CD14-positive monocyte (primary cell): ENCODE results near the gene SFTPB. TPM values are rescaled to one million over a fixed set of nuclear protein-coding genes. Genes with fewer than 3 reads are reported as not detected.
"Not testable (repeated sequence)": the region's sequence is repeated elsewhere in the genome, so short reads cannot be mapped to it uniquely, and the experiment has no call there.

Experiments used
- DNase-seq, 3 donors: peaks; one replicate each; pipeline ENCODE4 v3.0.0-alpha.2; 2011 to 2022
- H2AFZ ChIP-seq: 2 replicates; pipeline ENCODE4 v1.6.0; 2012; ENCODE audit warnings: mild to moderate bottlenecking, low read depth, low read length, inconsistent platforms; ENCODE audit not compliant: insufficient read depth, poor library complexity, severe bottlenecking
- H3K27ac ChIP-seq, 2 donors: 1 replicate in 1 of 2; 2 replicates in 1 of 2; pipeline ENCODE4 v1.5.1; 2012 to 2013; ENCODE audit warnings: low read length in 2 of 2, control low read depth in 1 of 2, inconsistent platforms in 1 of 2, low read depth in 1 of 2, mild to moderate bottlenecking in 1 of 2
- H3K27me3 ChIP-seq, 2 donors: one replicate each; pipeline versions ENCODE4 v1.6.0 to v1.6.1; 2011 to 2013; ENCODE audit warnings: low read length in 2 of 2; ENCODE audit not compliant: control insufficient read depth in 2 of 2, insufficient read depth in 2 of 2
- H3K36me3 ChIP-seq, 2 donors: replicated peaks in 1 of 2; 1 replicate in 1 of 2; 2 replicates in 1 of 2; pipeline versions ENCODE4 v1.5.1 to v1.6.1; 2012 to 2013; ENCODE audit warnings: low read length in 2 of 2, control low read depth in 1 of 2, inconsistent platforms in 1 of 2, mild to moderate bottlenecking in 1 of 2; ENCODE audit not compliant: insufficient read depth in 2 of 2, control insufficient read depth in 1 of 2
- H3K4me1 ChIP-seq, 2 donors: 1 replicate in 1 of 2; 2 replicates in 1 of 2; pipeline versions ENCODE4 v1.5.1 to v1.6.1; 2012 to 2013; ENCODE audit warnings: low read length in 2 of 2, control low read depth in 1 of 2, inconsistent platforms in 1 of 2, mild to moderate bottlenecking in 1 of 2, moderate library complexity in 1 of 2; ENCODE audit not compliant: insufficient read depth in 2 of 2, control insufficient read depth in 1 of 2
- H3K4me2 ChIP-seq: replicated peaks from 2 replicates; pipeline ENCODE3; 2012; ENCODE audit warnings: low read length, moderate library complexity, mild to moderate bottlenecking; ENCODE audit not compliant: poor library complexity, severe bottlenecking; ENCODE audit errors: extremely low read depth
- H3K4me3 ChIP-seq, 3 experiments: fragments of 200-600 bp in 1 of 3; sonication (generic) in 1 of 3; replicated peaks in 1 of 3; 1 replicate in 2 of 3; 2 replicates in 1 of 3; pipeline ENCODE4 v1.5.1; 2011 to 2013; ENCODE audit warnings: low read length in 3 of 3, mild to moderate bottlenecking in 3 of 3, control low read depth in 2 of 3, low read depth in 2 of 3, inconsistent platforms in 1 of 3, moderate library complexity in 1 of 3
- H3K79me2 ChIP-seq: 2 replicates; pipeline ENCODE4 v1.6.0; 2012; ENCODE audit warnings: mild to moderate bottlenecking, control low read depth, inconsistent platforms, low read length, moderate library complexity; ENCODE audit not compliant: insufficient read depth
- H3K9ac ChIP-seq: 2 replicates; pipeline ENCODE4 v1.6.0; 2017; ENCODE audit warnings: low read length, mild to moderate bottlenecking; ENCODE audit not compliant: insufficient read depth, poor library complexity, severe bottlenecking
- H3K9me3 ChIP-seq, 2 donors: replicated peaks in 1 of 2; 1 replicate in 1 of 2; 2 replicates in 1 of 2; pipeline versions ENCODE4 v1.5.1 to v1.6.1; 2012 to 2013; ENCODE audit warnings: low read length in 2 of 2, control low read depth in 1 of 2; ENCODE audit not compliant: control insufficient read depth in 1 of 2, insufficient read depth in 1 of 2
- H4K20me1 ChIP-seq: 2 replicates; pipeline ENCODE4 v1.6.0; 2012; ENCODE audit warnings: mild to moderate bottlenecking, low read length, control low read depth, moderate library complexity; ENCODE audit not compliant: insufficient read depth
- H3K27ac Mint-ChIP-seq, 7 donors: one replicate each; pipeline ENCODE4 v1.8.0; 2020; ENCODE audit warnings: mild to moderate bottlenecking in 7 of 7, mixed read lengths in 7 of 7, moderate library complexity in 6 of 7, inconsistent platforms in 2 of 7
- H3K27me3 Mint-ChIP-seq, 3 donors: one replicate each; pipeline ENCODE4 v1.8.0; 2021 to 2022; ENCODE audit warnings: low read depth in 3 of 3, mild to moderate bottlenecking in 3 of 3, mixed read lengths in 3 of 3, moderate library complexity in 3 of 3, inconsistent platforms in 1 of 3
- H3K36me3 Mint-ChIP-seq, 2 donors: one replicate each; pipeline ENCODE4 v1.8.0; 2020; ENCODE audit warnings: mixed read lengths in 2 of 2, inconsistent platforms in 1 of 2, mild to moderate bottlenecking in 1 of 2
- H3K4me1 Mint-ChIP-seq: one replicate; pipeline ENCODE4 v1.8.0; 2020; ENCODE audit warnings: mild to moderate bottlenecking, mixed read lengths
- H3K4me3 Mint-ChIP-seq, 2 donors: one replicate each; pipeline ENCODE4 v1.8.0; 2020; ENCODE audit warnings: mild to moderate bottlenecking in 2 of 2, mixed read lengths in 2 of 2, moderate library complexity in 1 of 2
- H3K9me3 Mint-ChIP-seq, 7 donors: one replicate each; pipeline ENCODE4 v1.8.0; 2020 to 2022; ENCODE audit warnings: mixed read lengths in 7 of 7, mild to moderate bottlenecking in 6 of 7, moderate library complexity in 6 of 7, inconsistent platforms in 2 of 7
- WGBS: methylation state at CpG from one replicate; pipeline ENCODE4 v1.1.5; 2013; ENCODE audit warnings: missing lambda C conversion rate; ENCODE audit not compliant: insufficient coverage; 5-methylcytosine and 5-hydroxymethylcytosine counted together
- intact Hi-C, 2 donors: fragments of 100-400 bp; cut with micrococcal nuclease; formaldehyde crosslinking; loops; one replicate each; pipeline versions ENCODE4 v1.15.0 to v1.15.1; 2023
- polyA plus RNA-seq, 3 donors: library from polyadenylated mRNA; depleted of rRNA in 1 of 3; unstranded in 2 of 3; stranded (reverse) in 1 of 3; fragments of 300-500 nt in 2 of 3; fragments of >200 nt in 1 of 3; fragmentation: Illumina TruSeq in 2 of 3; gene quantifications; 1 replicate in 2 of 3; 2 replicates in 1 of 3; pipeline ENCODE4 v1.2.3, GENCODE V29; 2012 to 2021
- TF ChIP-seq, protein P1 (sequence below): fragments of 200-600 bp; IDR thresholded peaks from one replicate; pipeline ENCODE4 v1.8.0; 2022; ENCODE audit warnings: antibody characterized with exemption, mild to moderate bottlenecking

The SFTPB gene
- polyA plus RNA-seq, 3 donors = 0.18 to 0.47 TPM; not detected in 1

DNA sequence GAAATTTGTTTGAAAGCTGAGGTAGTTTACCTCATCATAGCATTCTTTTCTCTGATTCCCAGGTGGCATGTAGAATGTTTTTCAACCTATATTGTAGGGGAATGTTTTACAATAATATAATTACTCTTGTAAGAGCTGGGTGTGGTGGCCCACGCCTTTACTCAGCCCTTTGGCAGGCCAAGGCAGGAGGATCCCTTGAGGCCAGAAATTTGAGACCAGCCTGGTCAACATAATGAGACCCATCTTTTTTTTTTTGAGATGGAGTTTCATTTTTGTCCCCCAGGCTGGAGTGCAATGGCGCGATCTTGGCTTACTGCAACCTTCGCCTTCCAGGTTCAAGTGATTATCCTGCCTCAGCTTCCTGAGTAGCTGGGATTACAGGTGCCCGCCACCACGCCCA lies 48.4 kb downstream of the SFTPB start:
- H3K36me3 Mint-ChIP-seq = peaks cover 39 to 61% of the 10 kb centered on the region in 2 donors
- no peak overlapping the region for H3K27ac ChIP-seq
- H3K79me2 ChIP-seq = peaks cover 64% of the 10 kb centered on the region
- no peak for DNase-seq
- peaks cover 16% of the 10 kb centered on the region for H3K4me1 Mint-ChIP-seq
- H3K9me3 Mint-ChIP-seq = no peaks in the 10 kb centered on the region
- H3K27ac Mint-ChIP-seq = no peak overlapping the region
- H3K4me3 ChIP-seq = no peak overlapping the region
- H3K27me3 ChIP-seq = no peaks in the 10 kb centered on the region
- peaks cover 51% of the 10 kb centered on the region for H4K20me1 ChIP-seq
- H3K27me3 Mint-ChIP-seq = peaks cover 0 to 2% (median 0%) of the 10 kb centered on the region in 3 donors
- no peak overlapping the region for H3K4me3 Mint-ChIP-seq
- WGBS = 94% methylated on average over 6 of the region's 6 CpGs
- H3K4me2 ChIP-seq = no peak overlapping the region
- no peaks in the 10 kb centered on the region for H3K9me3 ChIP-seq
- H3K36me3 ChIP-seq = peaks cover 50 to 60% of the 10 kb centered on the region in 2 donors
- TF ChIP-seq, protein P1, sequence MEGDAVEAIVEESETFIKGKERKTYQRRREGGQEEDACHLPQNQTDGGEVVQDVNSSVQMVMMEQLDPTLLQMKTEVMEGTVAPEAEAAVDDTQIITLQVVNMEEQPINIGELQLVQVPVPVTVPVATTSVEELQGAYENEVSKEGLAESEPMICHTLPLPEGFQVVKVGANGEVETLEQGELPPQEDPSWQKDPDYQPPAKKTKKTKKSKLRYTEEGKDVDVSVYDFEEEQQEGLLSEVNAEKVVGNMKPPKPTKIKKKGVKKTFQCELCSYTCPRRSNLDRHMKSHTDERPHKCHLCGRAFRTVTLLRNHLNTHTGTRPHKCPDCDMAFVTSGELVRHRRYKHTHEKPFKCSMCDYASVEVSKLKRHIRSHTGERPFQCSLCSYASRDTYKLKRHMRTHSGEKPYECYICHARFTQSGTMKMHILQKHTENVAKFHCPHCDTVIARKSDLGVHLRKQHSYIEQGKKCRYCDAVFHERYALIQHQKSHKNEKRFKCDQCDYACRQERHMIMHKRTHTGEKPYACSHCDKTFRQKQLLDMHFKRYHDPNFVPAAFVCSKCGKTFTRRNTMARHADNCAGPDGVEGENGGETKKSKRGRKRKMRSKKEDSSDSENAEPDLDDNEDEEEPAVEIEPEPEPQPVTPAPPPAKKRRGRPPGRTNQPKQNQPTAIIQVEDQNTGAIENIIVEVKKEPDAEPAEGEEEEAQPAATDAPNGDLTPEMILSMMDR = no peak
- H3K9ac ChIP-seq = no peak overlapping the region
- intact Hi-C loops = loop anchor here (10.0 kb wide), 2 partner anchors 205 to 485 kb away; partner anchors contain the start of genes POLR1A (in 2 of the 2), PTCD3 (in 2 of the 2), CAPG (in 1 of the 2) and SH2D6 (in 1 of the 2)
- peaks cover 17 to 21% of the 10 kb centered on the region in 2 donors for H3K4me1 ChIP-seq
- H2AFZ ChIP-seq = no peak overlapping the region

DNA sequence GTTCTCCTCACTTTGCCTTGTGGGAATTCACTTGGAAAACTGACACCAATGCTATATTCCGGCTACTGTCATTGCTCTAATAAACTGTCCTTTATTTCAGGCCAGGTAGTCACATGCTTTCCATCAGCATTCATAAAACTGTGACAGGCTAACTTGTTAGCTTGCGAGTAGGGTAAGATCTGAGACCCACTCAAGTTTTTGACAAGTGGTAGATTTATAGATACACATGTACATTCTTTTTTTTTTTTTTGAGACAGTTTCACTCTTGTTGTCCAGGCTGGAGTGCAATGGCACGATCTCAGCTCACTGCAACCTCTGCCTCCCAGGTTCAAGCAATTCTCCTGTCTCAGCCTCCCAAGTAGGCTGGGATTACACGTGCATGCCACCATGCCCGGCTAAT lies 50.3 kb downstream of the SFTPB start:
- H3K4me3 ChIP-seq, H3K27ac Mint-ChIP-seq, H3K27me3 ChIP-seq, H3K27me3 Mint-ChIP-seq, H3K27ac ChIP-seq, H3K9me3 ChIP-seq, H3K9ac ChIP-seq, H2AFZ ChIP-seq, H3K4me3 Mint-ChIP-seq, H3K9me3 Mint-ChIP-seq, DNase-seq: not testable (repeated sequence)
- H4K20me1 ChIP-seq = peaks cover 36% of the 10 kb centered on the region
- intact Hi-C loops = loop anchor here (10.0 kb wide), 2 partner anchors 203 to 487 kb away; partner anchors contain the start of genes POLR1A (in 2 of the 2), PTCD3 (in 2 of the 2), CAPG (in 1 of the 2) and SH2D6 (in 1 of the 2)
- peaks cover 57% of the 10 kb centered on the region for H3K79me2 ChIP-seq
- peaks cover 22 to 44% of the 10 kb centered on the region in 2 donors for H3K36me3 Mint-ChIP-seq
- 100% methylated on average over 1 of the region's 5 CpGs for WGBS
- peak overlapping the region; percentile 72 for H3K4me2 ChIP-seq
- H3K4me1 Mint-ChIP-seq = peaks cover 16% of the 10 kb centered on the region
- peaks cover 32 to 41% of the 10 kb centered on the region in 2 donors for H3K36me3 ChIP-seq
- peaks cover 17 to 23% of the 10 kb centered on the region in 2 donors for H3K4me1 ChIP-seq
